CD14-positive monocyte (primary cell): Measurements from ENCODE around the gene ZNF488. TPM values are rescaled to one million over a fixed set of nuclear protein-coding genes. Genes with fewer than 3 reads are reported as not detected.

Source experiments
- DNase-seq, 3 donors: peaks; one replicate each; pipeline ENCODE4 v3.0.0-alpha.2; 2011 to 2022
- H2AFZ ChIP-seq: 2 replicates; pipeline ENCODE4 v1.6.0; 2012; ENCODE audit warnings: mild to moderate bottlenecking, low read depth, low read length, inconsistent platforms; ENCODE audit not compliant: insufficient read depth, poor library complexity, severe bottlenecking
- H3K27ac ChIP-seq, 2 donors: 1 replicate in 1 of 2; 2 replicates in 1 of 2; pipeline ENCODE4 v1.5.1; 2012 to 2013; ENCODE audit warnings: low read length in 2 of 2, control low read depth in 1 of 2, inconsistent platforms in 1 of 2, low read depth in 1 of 2, mild to moderate bottlenecking in 1 of 2
- H3K27me3 ChIP-seq, 2 donors: one replicate each; pipeline versions ENCODE4 v1.6.0 to v1.6.1; 2011 to 2013; ENCODE audit warnings: low read length in 2 of 2; ENCODE audit not compliant: control insufficient read depth in 2 of 2, insufficient read depth in 2 of 2
- H3K36me3 ChIP-seq, 2 donors: replicated peaks in 1 of 2; 1 replicate in 1 of 2; 2 replicates in 1 of 2; pipeline versions ENCODE4 v1.5.1 to v1.6.1; 2012 to 2013; ENCODE audit warnings: low read length in 2 of 2, control low read depth in 1 of 2, inconsistent platforms in 1 of 2, mild to moderate bottlenecking in 1 of 2; ENCODE audit not compliant: insufficient read depth in 2 of 2, control insufficient read depth in 1 of 2
- H3K4me1 ChIP-seq, 2 donors: 1 replicate in 1 of 2; 2 replicates in 1 of 2; pipeline versions ENCODE4 v1.5.1 to v1.6.1; 2012 to 2013; ENCODE audit warnings: low read length in 2 of 2, control low read depth in 1 of 2, inconsistent platforms in 1 of 2, mild to moderate bottlenecking in 1 of 2, moderate library complexity in 1 of 2; ENCODE audit not compliant: insufficient read depth in 2 of 2, control insufficient read depth in 1 of 2
- H3K4me2 ChIP-seq: replicated peaks from 2 replicates; pipeline ENCODE3; 2012; ENCODE audit warnings: low read length, moderate library complexity, mild to moderate bottlenecking; ENCODE audit not compliant: poor library complexity, severe bottlenecking; ENCODE audit errors: extremely low read depth
- H3K4me3 ChIP-seq, 3 experiments: fragments of 200-600 bp in 1 of 3; sonication (generic) in 1 of 3; replicated peaks in 1 of 3; 1 replicate in 2 of 3; 2 replicates in 1 of 3; pipeline ENCODE4 v1.5.1; 2011 to 2013; ENCODE audit warnings: low read length in 3 of 3, mild to moderate bottlenecking in 3 of 3, control low read depth in 2 of 3, low read depth in 2 of 3, inconsistent platforms in 1 of 3, moderate library complexity in 1 of 3
- H3K79me2 ChIP-seq: 2 replicates; pipeline ENCODE4 v1.6.0; 2012; ENCODE audit warnings: mild to moderate bottlenecking, control low read depth, inconsistent platforms, low read length, moderate library complexity; ENCODE audit not compliant: insufficient read depth
- H3K9ac ChIP-seq: 2 replicates; pipeline ENCODE4 v1.6.0; 2017; ENCODE audit warnings: low read length, mild to moderate bottlenecking; ENCODE audit not compliant: insufficient read depth, poor library complexity, severe bottlenecking
- H3K9me3 ChIP-seq, 2 donors: replicated peaks in 1 of 2; 1 replicate in 1 of 2; 2 replicates in 1 of 2; pipeline versions ENCODE4 v1.5.1 to v1.6.1; 2012 to 2013; ENCODE audit warnings: low read length in 2 of 2, control low read depth in 1 of 2; ENCODE audit not compliant: control insufficient read depth in 1 of 2, insufficient read depth in 1 of 2
- H4K20me1 ChIP-seq: 2 replicates; pipeline ENCODE4 v1.6.0; 2012; ENCODE audit warnings: mild to moderate bottlenecking, low read length, control low read depth, moderate library complexity; ENCODE audit not compliant: insufficient read depth
- H3K27ac Mint-ChIP-seq, 7 donors: one replicate each; pipeline ENCODE4 v1.8.0; 2020; ENCODE audit warnings: mild to moderate bottlenecking in 7 of 7, mixed read lengths in 7 of 7, moderate library complexity in 6 of 7, inconsistent platforms in 2 of 7
- H3K27me3 Mint-ChIP-seq, 3 donors: one replicate each; pipeline ENCODE4 v1.8.0; 2021 to 2022; ENCODE audit warnings: low read depth in 3 of 3, mild to moderate bottlenecking in 3 of 3, mixed read lengths in 3 of 3, moderate library complexity in 3 of 3, inconsistent platforms in 1 of 3
- H3K36me3 Mint-ChIP-seq, 2 donors: one replicate each; pipeline ENCODE4 v1.8.0; 2020; ENCODE audit warnings: mixed read lengths in 2 of 2, inconsistent platforms in 1 of 2, mild to moderate bottlenecking in 1 of 2
- H3K4me1 Mint-ChIP-seq: one replicate; pipeline ENCODE4 v1.8.0; 2020; ENCODE audit warnings: mild to moderate bottlenecking, mixed read lengths
- H3K4me3 Mint-ChIP-seq, 2 donors: one replicate each; pipeline ENCODE4 v1.8.0; 2020; ENCODE audit warnings: mild to moderate bottlenecking in 2 of 2, mixed read lengths in 2 of 2, moderate library complexity in 1 of 2
- H3K9me3 Mint-ChIP-seq, 7 donors: one replicate each; pipeline ENCODE4 v1.8.0; 2020 to 2022; ENCODE audit warnings: mixed read lengths in 7 of 7, mild to moderate bottlenecking in 6 of 7, moderate library complexity in 6 of 7, inconsistent platforms in 2 of 7
- WGBS: methylation state at CpG from one replicate; pipeline ENCODE4 v1.1.5; 2013; ENCODE audit warnings: missing lambda C conversion rate; ENCODE audit not compliant: insufficient coverage; 5-methylcytosine and 5-hydroxymethylcytosine counted together
- intact Hi-C, 2 donors: fragments of 100-400 bp; cut with micrococcal nuclease; formaldehyde crosslinking; loops; one replicate each; pipeline versions ENCODE4 v1.15.0 to v1.15.1; 2023
- polyA plus RNA-seq, 3 donors: library from polyadenylated mRNA; depleted of rRNA in 1 of 3; unstranded in 2 of 3; stranded (reverse) in 1 of 3; fragments of 300-500 nt in 2 of 3; fragments of >200 nt in 1 of 3; fragmentation: Illumina TruSeq in 2 of 3; gene quantifications; 1 replicate in 2 of 3; 2 replicates in 1 of 3; pipeline ENCODE4 v1.2.3, GENCODE V29; 2012 to 2021
- TF ChIP-seq, protein P1 (sequence below): fragments of 200-600 bp; IDR thresholded peaks from one replicate; pipeline ENCODE4 v1.8.0; 2022; ENCODE audit warnings: antibody characterized with exemption, mild to moderate bottlenecking

The ZNF488 gene
- polyA plus RNA-seq, 3 donors: not detected

DNA sequence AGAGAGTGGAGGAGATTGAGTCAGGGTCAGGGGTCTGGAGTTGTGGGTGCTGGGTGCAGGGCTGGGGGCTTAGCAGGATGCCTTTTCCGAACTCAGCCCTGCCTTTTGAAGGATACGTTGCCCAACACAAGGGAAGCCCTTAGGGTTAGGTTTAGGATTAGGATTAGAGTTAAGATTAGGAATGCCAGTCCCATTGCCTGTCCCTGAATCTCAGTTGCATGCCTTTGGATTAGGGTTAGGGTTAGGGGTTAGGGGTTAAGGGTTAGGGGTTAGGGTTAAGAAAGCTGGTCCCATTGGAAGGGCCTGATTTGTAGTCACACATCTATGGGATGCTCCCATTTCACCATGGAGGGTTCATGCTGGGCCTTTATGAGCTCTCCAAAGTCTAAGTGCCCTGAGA lies 20.8 kb upstream of the ZNF488 start:
- H3K9me3 Mint-ChIP-seq: peaks cover 0 to 2% (median 0%) of the 10 kb centered on the region in 7 donors
- no peak overlapping the region for H3K4me3 Mint-ChIP-seq
- no peak overlapping the region for H3K27ac ChIP-seq
- H3K27me3 Mint-ChIP-seq: peaks cover 0 to 4% (median 0%) of the 10 kb centered on the region in 3 donors
- no peaks in the 10 kb centered on the region for H3K4me1 Mint-ChIP-seq
- no peaks in the 10 kb centered on the region for H4K20me1 ChIP-seq
- no peaks in the 10 kb centered on the region for H3K27me3 ChIP-seq
- intact Hi-C loops: no loop called here
- H3K4me2 ChIP-seq: no peak overlapping the region
- no peak overlapping the region for H3K9ac ChIP-seq
- H3K9me3 ChIP-seq: no peaks in the 10 kb centered on the region
- H3K36me3 Mint-ChIP-seq: no peaks in the 10 kb centered on the region
- no peak overlapping the region for H3K27ac Mint-ChIP-seq
- H3K4me1 ChIP-seq: peaks cover 11 to 17% of the 10 kb centered on the region in 2 donors
- H3K79me2 ChIP-seq: no peaks in the 10 kb centered on the region
- WGBS: 82% methylated on average over 2 of the region's 2 CpGs
- H3K4me3 ChIP-seq: no peak overlapping the region
- TF ChIP-seq, protein P1, sequence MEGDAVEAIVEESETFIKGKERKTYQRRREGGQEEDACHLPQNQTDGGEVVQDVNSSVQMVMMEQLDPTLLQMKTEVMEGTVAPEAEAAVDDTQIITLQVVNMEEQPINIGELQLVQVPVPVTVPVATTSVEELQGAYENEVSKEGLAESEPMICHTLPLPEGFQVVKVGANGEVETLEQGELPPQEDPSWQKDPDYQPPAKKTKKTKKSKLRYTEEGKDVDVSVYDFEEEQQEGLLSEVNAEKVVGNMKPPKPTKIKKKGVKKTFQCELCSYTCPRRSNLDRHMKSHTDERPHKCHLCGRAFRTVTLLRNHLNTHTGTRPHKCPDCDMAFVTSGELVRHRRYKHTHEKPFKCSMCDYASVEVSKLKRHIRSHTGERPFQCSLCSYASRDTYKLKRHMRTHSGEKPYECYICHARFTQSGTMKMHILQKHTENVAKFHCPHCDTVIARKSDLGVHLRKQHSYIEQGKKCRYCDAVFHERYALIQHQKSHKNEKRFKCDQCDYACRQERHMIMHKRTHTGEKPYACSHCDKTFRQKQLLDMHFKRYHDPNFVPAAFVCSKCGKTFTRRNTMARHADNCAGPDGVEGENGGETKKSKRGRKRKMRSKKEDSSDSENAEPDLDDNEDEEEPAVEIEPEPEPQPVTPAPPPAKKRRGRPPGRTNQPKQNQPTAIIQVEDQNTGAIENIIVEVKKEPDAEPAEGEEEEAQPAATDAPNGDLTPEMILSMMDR: no peak
- no peak overlapping the region for H2AFZ ChIP-seq
- H3K36me3 ChIP-seq: no peaks in the 10 kb centered on the region
- DNase-seq: no peak

DNA sequence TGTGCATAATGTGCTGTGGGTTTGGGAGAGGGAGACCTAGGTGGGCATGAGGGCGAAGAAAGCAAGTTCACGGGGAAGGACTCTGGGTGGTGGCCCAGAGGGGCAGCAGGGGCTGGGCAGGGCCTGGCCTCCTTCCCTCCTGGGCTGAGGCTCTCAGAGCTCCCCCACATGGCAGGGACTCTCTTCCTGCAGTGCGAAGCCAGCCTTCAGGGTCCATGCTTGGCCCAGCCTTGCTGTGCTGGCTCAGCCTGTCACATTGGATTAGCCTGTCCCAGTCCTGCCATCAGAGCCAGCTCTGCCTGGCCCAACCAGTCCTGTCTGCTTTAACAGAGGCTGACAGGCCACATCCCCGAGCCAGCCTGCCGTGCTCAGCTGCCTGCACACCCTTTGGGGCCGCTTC lies 20.4 kb upstream of the ZNF488 start:
- TF ChIP-seq, protein P1: no peak
- Mint-ChIP-seq H3K27ac (no peak overlapping the region), H3K4me3 (no peak overlapping the region), H3K4me1 (no peaks in the 10 kb centered on the region), H3K9me3 (peaks cover 0 to 2% (median 0%) of the 10 kb centered on the region in 7 donors), H3K36me3 (no peaks in the 10 kb centered on the region), H3K27me3 (peaks cover 0 to 4% (median 0%) of the 10 kb centered on the region in 3 donors)
- Histone ChIP-seq H4K20me1 (no peaks in the 10 kb centered on the region), H3K9me3 (no peaks in the 10 kb centered on the region), H3K4me1 (peaks cover 9 to 14% of the 10 kb centered on the region in 2 donors), H3K27ac (no peak overlapping the region), H3K4me3 (no peak overlapping the region), H3K27me3 (no peaks in the 10 kb centered on the region), H3K4me2 (no peak overlapping the region), H3K36me3 (no peaks in the 10 kb centered on the region), H2AFZ (no peak overlapping the region), H3K9ac (no peak overlapping the region), H3K79me2 (no peaks in the 10 kb centered on the region)
- intact Hi-C loops: no loop called here
- DNase-seq: no peak
- WGBS: 95% methylated on average over 6 of the region's 6 CpGs
